ENCODE measurements around the gene HAUS7.

HAUS7 gene

GRCh38 chrX:153454901-153455550, 15.3 kb downstream of the HAUS7 start:
- TF ChIP-seq, protein P1, sequence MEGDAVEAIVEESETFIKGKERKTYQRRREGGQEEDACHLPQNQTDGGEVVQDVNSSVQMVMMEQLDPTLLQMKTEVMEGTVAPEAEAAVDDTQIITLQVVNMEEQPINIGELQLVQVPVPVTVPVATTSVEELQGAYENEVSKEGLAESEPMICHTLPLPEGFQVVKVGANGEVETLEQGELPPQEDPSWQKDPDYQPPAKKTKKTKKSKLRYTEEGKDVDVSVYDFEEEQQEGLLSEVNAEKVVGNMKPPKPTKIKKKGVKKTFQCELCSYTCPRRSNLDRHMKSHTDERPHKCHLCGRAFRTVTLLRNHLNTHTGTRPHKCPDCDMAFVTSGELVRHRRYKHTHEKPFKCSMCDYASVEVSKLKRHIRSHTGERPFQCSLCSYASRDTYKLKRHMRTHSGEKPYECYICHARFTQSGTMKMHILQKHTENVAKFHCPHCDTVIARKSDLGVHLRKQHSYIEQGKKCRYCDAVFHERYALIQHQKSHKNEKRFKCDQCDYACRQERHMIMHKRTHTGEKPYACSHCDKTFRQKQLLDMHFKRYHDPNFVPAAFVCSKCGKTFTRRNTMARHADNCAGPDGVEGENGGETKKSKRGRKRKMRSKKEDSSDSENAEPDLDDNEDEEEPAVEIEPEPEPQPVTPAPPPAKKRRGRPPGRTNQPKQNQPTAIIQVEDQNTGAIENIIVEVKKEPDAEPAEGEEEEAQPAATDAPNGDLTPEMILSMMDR (IDR thresholded peaks at IDR 0.05; ENCODE audit: low read depth, low read length, poor library complexity, severe bottlenecking) = no peak
- no peak for TF ChIP-seq EZH2phosphoT487 (IDR thresholded peaks at IDR 0.05; ENCODE audit: borderline replicate concordance, low read length)
- H3K4me2 ChIP-seq (ENCODE audit: low read length) = no peak overlapping the region

DNA sequence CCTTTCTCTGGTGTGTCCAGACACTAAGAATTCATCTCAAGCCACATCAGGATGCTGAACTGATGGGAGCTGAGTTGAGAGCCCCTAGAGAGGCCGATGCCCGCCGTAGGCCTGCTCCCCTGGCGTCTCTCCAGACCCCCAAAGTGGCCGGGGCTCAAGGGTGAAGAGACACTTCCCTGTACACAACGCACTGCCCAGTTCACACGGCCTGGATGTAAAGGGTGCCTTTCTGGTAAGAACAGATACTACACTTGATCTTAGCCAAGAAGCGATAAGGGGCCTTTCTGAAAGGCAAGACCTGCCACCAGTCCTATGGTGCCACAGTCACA, 19.5 kb downstream of the HAUS7 start:
- no peaks in the 10 kb centered on the region for H4K20me1 ChIP-seq (ENCODE audit: control insufficient read depth, insufficient read depth, low read depth, low read length)
- no peaks in the 10 kb centered on the region for H3F3A ChIP-seq (ENCODE audit: control insufficient read depth, insufficient read depth)
- no peaks in the 10 kb centered on the region for H3K27me3 ChIP-seq (ENCODE audit: control insufficient read depth, low read length)
- no peaks in the 10 kb centered on the region for H3K79me2 ChIP-seq (ENCODE audit: control insufficient read depth, low read length)
- no peak overlapping the region for H3K4me3 ChIP-seq (ENCODE audit: low read length)
- H3K9me3 ChIP-seq (ENCODE audit: control insufficient read depth, insufficient read depth, low read length) = no peaks in the 10 kb centered on the region
- no peaks in the 10 kb centered on the region for H3K4me1 ChIP-seq (ENCODE audit: control insufficient read depth, low read length)
- no peaks in the 10 kb centered on the region for H3K36me3 ChIP-seq (ENCODE audit: control insufficient read depth, low read length)
- no peak overlapping the region for H3K27ac ChIP-seq (ENCODE audit: low read depth, low read length)
- no peak overlapping the region for H3K4me2 ChIP-seq (ENCODE audit: low read length)
- no peaks in the 10 kb centered on the region for H3K9me2 ChIP-seq (replicated peaks; ENCODE audit: control insufficient read depth, low read length)
- TF ChIP-seq, protein P1 (IDR thresholded peaks at IDR 0.05; ENCODE audit: low read depth, low read length, poor library complexity, severe bottlenecking) = no peak
- no peak for TF ChIP-seq EZH2phosphoT487 (IDR thresholded peaks at IDR 0.05; ENCODE audit: borderline replicate concordance, low read length)

More at GRCh38 chrX:153454901-153455550, 15.3 kb downstream of the HAUS7 start:
- H3K79me2 ChIP-seq (ENCODE audit: control insufficient read depth, low read length) = no peaks in the 10 kb centered on the region
- no peak overlapping the region for H3K4me3 ChIP-seq (ENCODE audit: low read length)
- no peaks in the 10 kb centered on the region for H3K4me1 ChIP-seq (ENCODE audit: control insufficient read depth, low read length)
- no peaks in the 10 kb centered on the region for H4K20me1 ChIP-seq (ENCODE audit: control insufficient read depth, insufficient read depth, low read depth, low read length)
- no peaks in the 10 kb centered on the region for H3K27me3 ChIP-seq (ENCODE audit: control insufficient read depth, low read length)
- no peaks in the 10 kb centered on the region for H3F3A ChIP-seq (ENCODE audit: control insufficient read depth, insufficient read depth)
- no peaks in the 10 kb centered on the region for H3K9me3 ChIP-seq (ENCODE audit: control insufficient read depth, insufficient read depth, low read length)
- peaks cover 4% of the 10 kb centered on the region; the same call in 1 of the 2 replicates for H3K36me3 ChIP-seq (ENCODE audit: control insufficient read depth, low read length)
- H3K27ac ChIP-seq (ENCODE audit: low read depth, low read length) = no peak overlapping the region
- no peaks in the 10 kb centered on the region for H3K9me2 ChIP-seq (replicated peaks; ENCODE audit: control insufficient read depth, low read length)

DNA sequence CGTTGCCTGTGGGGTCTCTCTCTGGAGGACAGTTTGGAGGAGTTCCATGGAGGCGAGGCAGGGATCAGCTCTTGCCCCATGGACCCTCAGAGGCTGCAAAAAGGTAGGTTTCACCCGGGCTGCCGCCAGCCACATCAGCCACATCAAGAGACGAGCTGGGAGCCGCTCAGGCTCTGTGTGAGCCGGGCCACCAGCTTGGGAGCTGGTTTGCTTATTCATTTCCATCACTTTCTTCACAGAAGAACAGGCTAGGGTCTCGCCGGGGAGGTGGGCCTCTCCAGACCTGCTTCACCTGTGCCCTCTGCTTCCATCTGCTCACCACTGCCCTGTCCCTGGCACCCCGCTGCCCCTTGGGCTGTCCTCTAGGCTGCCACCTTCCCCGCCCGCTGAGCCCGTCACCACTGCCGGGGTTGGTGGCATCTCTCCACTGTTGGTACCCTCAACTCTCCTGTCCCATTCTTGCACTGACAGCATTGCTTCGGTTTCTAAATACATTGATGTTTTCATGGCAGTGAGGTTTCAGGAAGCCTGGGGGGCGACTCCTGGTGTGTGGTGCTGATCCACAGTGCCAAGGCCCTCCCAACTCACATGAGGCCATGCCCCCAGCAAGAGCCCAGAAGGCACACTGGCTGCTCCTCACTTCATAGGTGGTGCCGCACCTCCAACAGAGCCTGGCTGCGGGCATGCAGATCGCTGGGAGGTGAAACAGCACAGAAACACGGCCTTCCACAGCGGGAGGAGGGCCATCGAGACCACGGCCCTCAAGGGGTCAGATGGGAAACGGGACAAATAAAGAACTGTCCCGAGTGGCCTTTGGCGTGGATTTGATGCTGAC, 20.0 kb downstream of the HAUS7 start:
- no peaks in the 10 kb centered on the region for H3K4me1 ChIP-seq (ENCODE audit: control insufficient read depth, low read length)
- TF ChIP-seq, protein P1 (IDR thresholded peaks at IDR 0.05; ENCODE audit: low read depth, low read length, poor library complexity, severe bottlenecking) = no peak
- TF ChIP-seq EZH2phosphoT487 (IDR thresholded peaks at IDR 0.05; ENCODE audit: borderline replicate concordance, low read length) = no peak

More for the DNA sequence above, 20.0 kb downstream of the HAUS7 start:
- Histone ChIP-seq H3K4me3 (ENCODE audit: low read length) (no peak overlapping the region), H4K20me1 (ENCODE audit: control insufficient read depth, insufficient read depth, low read depth, low read length) (no peaks in the 10 kb centered on the region), H3K27ac (ENCODE audit: low read depth, low read length) (no peak overlapping the region), H3K79me2 (ENCODE audit: control insufficient read depth, low read length) (no peaks in the 10 kb centered on the region), H3K36me3 (ENCODE audit: control insufficient read depth, low read length) (no peaks in the 10 kb centered on the region), H3K9me3 (ENCODE audit: control insufficient read depth, insufficient read depth, low read length) (no peaks in the 10 kb centered on the region), H3K4me2 (ENCODE audit: low read length) (no peak overlapping the region), H3K27me3 (ENCODE audit: control insufficient read depth, low read length) (no peaks in the 10 kb centered on the region), H3K9me2 (replicated peaks; ENCODE audit: control insufficient read depth, low read length) (no peaks in the 10 kb centered on the region), H3F3A (ENCODE audit: control insufficient read depth, insufficient read depth) (no peaks in the 10 kb centered on the region)
